HG03025 (cell line): Measurements from ENCODE around the gene BAHCC1.

ENCODE experiments used
- ATAC-seq: cut with Tn5 transposase; IDR thresholded peaks from one replicate; pipeline ENCODE4 v1.9.1; 2021; ENCODE audit warnings: mild to moderate bottlenecking, moderate library complexity; ENCODE audit not compliant: unreplicated experiment, low FRiP score

Gene BAHCC1

GRCh38 chr17:81509207-81509971, 114.1 kb downstream of the BAHCC1 start:
- ATAC-seq, result no peak

GRCh38 chr17:81509972-81510784, 114.9 kb downstream of the BAHCC1 start:
- no peak for ATAC-seq

DNA sequence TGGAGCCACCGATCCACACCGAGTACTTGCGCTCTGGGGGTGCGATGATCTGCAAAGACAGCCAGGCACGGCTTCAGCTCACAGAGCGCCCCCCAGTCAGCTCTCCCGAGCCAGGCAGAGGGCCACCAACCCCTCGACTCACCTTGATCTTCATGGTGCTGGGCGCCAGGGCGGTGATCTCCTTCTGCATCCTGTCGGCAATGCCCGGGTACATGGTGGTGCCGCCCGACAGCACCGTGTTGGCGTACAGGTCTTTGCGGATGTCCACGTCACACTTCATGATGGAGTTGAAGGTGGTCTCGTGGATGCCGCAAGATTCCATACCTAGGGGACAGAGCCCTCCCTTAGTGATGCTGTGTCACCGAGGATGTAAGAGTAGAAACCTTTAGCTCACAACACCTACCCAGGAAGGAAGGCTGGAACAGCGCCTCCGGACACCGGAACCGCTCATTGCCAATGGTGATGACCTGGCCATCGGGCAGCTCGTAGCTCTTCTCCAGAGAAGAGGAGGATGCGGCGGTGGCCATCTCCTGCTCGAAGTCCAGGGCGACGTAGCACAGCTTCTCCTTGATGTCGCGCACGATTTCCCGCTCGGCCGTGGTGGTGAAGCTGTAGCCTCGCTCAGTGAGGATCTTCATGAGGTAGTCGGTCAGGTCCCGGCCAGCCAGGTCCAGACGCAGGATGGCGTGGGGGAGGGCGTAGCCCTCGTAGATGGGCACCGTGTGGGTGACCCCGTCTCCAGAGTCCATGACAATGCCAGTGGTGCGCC, 115.7 kb downstream of the BAHCC1 start:
- ATAC-seq, result no peak

GRCh38 chr17:81511554-81511803, 116.2 kb downstream of the BAHCC1 start:
- no peak for ATAC-seq

DNA sequence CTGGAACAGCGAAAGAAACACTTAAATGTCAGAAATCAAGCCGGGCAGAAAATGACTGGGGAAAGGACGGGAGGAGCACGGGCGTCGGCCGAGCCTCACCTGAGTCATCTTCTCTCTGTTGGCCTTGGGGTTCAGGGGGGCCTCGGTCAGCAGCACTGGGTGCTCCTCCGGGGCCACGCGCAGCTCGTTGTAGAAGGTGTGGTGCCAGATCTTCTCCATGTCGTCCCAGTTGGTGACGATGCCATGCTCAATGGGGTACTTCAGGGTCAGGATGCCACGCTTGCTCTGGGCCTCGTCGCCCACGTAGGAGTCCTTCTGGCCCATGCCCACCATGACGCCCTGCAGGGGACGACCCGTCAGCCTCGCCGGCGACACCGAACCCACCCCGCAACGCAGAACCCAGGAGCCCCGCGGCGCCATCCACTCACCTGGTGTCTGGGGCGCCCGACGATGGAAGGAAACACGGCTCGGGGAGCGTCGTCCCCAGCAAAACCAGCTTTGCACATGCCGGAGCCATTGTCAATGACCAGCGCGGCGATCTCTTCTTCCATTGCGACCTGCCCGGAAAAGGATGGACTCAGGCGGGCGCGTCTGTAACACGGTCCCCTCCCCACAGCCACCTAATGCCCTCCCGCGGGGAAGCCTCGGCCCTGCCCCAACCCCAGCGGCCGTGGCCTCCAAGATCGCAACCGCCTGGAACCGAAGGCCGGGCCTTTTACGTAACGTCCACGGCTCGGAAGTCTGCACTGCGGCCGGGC, 116.7 kb downstream of the BAHCC1 start:
- ATAC-seq, result no peak

GRCh38 chr17:81512562-81513371, 117.5 kb downstream of the BAHCC1 start, which contains the start of gene ACTG1:
ACTG1 (minus strand) TSS chr17:81512799; CDS start chr17:81512354, 445 bp downstream.
- peak; percentile 39 for ATAC-seq

DNA sequence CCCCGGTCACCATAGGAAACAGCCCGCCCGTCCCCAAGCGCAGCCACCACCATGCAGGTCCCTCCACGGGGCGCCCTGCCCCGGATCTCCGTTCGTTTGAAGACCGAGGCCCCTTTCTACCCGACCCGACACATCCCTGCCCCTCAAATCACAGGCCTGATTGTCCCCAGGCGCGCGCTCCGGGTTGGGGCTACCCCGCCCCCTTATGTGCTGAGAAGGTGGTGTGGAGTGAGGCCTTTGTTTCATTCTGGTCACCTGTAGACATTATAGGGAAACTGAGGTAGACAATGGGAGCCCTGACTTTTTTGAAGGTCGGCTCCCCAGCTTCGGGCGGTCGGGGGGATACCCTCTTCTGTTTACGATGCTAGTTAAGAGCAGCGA, 118.1 kb downstream of the BAHCC1 start:
- peak; percentile 3 for ATAC-seq

DNA sequence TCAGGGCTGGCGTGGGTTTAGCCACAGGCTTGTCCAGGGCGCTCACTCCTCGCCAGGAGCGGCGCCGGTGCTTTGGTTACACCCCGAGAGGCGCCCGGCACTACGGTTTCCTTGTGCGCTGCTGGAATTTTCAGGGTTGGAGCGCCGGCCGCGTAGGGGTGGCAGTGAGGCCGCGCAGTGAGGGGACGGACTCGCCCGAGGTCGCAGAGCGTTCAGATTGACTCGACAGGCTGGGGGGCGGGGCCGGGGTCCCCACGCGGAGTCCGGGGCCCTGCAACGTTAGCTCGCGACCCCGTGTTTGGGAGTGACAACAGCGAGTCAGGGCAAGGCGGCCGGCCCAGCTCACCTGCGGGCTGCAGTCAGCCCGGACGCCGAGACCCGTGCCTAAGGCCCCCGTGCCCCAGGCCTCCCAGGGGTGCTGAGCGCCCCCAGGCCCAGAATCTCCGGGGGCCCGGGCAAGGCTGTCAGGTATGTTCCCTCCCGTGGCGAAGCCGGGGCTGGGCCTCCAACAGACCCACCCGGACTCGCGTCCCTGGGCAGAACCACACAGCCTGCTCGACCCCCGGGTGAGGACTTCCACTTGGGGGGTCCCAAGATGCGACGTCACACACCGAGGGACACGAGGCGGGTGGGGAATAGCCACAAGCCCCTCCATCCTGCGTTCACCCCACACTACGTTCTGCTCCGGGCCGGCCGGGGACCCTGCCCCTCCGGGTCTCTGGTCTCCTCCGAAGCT, 118.7 kb downstream of the BAHCC1 start:
- ATAC-seq, result no peak

GRCh38 chr17:81514489-81514738, 119.2 kb downstream of the BAHCC1 start:
- no peak for ATAC-seq

- ATAC-seq, result no peak
Observed at GRCh38 chr17:81514739-81515529, 119.7 kb downstream of the BAHCC1 start.

DNA sequence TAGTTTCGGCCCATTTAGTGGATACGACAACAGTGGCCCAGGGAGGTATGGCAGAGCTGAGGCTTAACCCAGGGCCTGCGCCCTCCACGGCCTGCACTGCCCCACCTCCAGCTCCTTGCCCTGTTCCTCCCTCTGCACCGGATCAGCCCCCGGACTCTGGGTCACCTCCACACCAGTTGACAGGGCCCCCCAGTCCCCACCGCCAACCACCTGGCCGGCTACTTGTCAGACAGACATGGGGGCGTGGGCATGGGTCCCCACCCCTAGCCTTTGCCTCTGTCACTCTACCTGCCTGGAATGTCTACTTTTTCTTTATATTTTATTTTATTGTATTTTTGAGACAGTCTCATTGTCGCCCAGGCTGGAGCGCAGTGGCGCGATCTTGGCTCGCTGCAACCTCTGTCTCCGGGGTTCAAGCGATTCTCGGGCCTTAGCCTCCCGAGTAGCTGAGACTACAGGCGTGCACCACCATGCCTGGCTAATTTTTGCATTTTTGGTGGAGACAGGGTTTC, 120.3 kb downstream of the BAHCC1 start:
- ATAC-seq, result no peak
